Islet of Langerhans (tissue), 1 donor: Measurements from ENCODE around the gene SOS1.
A peak's percentile ranks its signal among the peaks of the same experiment; 100 is the strongest.
"Not testable (repeated sequence)": the region's sequence is repeated elsewhere in the genome, so short reads cannot be mapped to it uniquely, and the experiment has no call there.

Source experiments
- FAIRE-seq: peaks from one replicate; lab custom pipeline; 2011; peaks lifted over from hg19 to GRCh38; lab: Jason Lieb, UNC

Gene SOS1

DNA sequence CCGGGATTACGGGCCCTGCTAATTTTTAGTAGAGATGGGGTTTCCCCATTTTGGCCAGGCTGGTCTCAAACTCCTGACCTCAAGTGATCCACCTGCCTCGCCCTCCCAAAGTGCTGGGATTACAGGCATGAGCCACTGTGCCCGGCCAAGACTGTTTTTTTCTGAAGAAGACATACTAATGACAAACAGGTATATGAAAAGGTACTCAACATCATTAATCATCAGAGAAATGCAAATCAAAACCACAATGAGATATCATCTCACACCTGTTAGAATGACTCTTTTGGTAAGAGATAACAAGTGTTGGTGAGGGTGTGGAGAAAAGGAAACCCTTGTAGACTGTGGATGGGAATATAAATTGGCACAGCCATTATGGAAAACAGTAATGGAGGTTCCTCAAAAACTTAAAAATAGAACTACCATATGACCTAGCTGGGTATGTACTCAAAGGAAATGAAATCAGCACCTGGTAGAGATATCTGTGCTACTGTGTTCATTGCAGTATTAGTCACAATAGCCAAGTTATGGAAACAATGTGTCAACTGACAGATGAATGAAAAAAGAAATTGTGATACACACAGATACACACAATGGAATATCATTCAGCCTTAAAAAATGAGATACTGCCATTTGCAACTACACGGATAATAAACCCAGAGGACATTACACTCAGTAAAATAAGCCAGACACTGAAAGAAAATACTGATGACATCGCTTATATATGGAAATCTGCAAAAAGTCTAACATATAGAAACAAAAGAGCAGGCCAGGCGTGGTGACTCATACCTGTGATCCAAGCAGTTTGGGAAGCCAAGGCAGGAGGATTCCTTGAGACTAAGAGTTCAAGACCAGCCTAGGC, 20.8 kb downstream of the SOS1 start:
- no peak for FAIRE-seq

DNA sequence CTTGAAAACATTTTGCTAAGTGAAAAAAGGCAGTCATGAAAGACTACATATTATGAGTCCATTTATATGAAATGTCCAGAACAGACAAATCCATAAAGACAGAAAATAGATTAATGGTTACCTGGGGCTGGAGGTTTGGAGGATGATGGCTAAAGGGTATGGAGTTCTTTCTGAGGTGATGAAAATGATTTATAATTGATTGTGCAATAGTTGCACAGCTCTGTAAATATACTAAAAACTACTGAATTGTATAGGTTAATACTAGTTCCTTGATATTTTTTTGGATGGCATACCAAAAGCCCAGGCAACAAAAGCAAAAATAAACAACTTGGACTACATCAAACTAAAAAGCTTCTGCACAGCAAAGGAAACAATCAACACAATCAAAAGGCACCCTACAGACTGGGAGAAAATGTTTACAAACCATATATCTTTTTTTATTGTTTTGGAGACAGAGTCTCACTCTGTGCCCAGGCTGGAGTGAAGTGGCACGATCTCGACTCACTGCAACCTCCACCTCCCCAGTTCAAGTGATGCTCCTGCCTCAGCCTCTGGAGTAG, 21.5 kb downstream of the SOS1 start:
- FAIRE-seq: no peak

DNA sequence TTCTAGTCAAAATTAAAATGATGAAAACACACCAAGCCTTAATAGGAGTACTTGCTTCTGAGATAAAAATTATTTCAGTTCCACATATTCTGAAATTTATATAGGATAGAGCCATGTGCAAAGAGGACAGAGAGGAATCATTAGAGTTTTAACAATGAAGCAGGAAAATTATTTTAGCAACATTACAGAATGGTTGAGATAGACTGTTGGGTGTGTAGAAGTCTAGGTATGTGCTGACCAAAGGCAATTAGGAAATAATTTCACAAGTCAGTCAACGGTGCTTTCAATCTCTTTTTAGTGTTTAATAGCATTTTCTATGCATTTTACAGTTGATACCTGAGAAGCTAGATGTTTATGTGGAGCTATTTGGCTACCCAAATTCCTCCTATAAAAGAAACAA, 25.2 kb downstream of the SOS1 start:
- FAIRE-seq: no peak

DNA sequence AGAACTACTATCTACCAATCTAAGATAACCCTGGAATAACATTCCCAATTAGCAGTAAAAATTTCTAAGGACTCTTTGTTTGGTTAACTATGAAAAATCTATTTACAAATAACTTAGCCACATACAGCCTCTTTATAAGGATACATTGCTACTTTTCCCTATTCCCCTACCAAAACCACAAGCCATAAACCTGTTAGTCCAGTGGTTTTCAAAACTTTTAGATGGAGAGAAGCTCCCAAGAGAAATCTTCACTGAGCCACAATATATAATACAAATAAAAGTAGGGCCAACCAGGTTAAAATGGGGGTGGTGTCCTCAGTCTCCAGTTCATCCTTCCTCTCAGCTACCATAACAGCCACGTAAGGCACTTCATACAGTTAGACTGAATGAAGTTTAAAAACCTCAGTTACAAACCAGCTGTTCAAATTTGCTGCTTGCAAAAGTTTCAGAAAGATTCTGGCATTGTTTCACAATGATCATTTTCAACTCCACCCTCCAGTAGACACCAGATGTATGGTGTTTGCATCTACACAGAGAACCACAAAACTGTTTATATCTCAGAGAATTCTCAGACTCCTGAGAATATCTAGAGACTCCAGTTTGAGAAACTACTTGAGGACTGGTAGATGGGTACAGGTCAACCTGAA, 26.0 kb downstream of the SOS1 start:
- FAIRE-seq: no peak

DNA sequence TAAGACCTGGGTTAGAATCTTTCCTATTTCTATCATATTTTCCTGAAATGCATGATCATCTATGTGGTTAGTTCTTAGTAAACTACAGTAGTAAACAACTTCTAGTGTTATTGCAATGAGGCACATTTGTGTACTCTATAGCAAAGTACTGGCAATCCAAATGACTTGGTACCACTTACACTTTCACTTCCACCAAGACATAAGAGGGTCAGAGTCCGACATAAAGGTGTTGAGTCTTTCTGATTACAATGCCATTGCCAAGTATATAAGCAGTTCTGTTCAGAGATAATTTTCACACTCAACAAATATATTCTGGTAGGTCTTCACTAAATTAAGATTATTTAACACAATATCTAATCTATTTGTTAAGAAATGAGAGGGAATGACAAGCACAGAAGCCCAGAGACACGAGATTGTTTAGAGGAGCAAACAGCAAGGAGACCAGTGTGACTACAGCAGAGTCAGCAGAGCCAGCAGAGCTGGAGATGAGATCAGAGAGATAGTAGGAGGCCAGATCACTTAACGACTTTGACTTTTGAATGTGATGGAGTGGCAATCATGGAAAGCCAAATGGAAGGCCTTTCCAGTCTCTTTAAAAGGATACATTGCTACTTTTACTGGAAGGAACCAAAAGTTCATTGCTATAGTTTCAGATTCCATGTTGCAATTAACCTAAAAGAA, 27.5 kb downstream of the SOS1 start:
- FAIRE-seq: no peak

DNA sequence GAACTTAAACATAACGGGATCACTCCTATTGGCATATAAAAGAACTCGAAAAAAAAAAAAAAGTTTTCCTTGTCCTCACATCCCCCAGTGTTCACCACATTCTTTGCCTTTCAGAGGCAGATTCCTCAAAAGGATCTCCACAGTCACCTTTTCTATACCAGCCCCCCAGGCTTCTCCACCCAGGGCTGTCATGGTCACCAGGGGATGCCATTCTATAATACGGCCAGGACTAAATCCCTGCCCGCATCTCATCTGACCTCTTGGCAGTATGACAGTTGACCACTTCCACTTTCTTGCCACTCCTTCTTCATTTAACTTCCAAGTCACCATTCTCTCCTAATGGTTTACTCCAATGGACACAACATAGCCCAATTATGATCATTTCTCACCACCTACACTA, 29.3 kb downstream of the SOS1 start:
- FAIRE-seq: no peak

DNA sequence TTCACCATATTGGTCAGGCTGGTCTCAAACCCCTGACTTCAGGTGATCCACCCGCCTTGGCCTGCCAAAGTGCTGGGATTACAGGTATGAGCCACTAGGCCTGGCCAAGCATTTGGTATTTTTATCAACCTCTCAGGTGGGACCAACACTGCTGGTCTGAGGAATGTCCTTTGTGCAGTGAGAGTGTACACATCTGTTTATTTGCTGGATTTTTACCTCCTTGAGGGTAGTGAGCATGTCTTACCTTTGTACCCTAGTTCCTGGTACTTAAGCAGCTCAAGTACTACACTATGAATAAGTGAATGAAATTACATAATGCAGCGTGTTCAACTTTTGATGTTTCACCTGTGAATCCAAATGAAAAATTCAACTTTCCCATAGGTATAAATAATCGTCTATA, 29.8 kb downstream of the SOS1 start:
- FAIRE-seq: no peak

DNA sequence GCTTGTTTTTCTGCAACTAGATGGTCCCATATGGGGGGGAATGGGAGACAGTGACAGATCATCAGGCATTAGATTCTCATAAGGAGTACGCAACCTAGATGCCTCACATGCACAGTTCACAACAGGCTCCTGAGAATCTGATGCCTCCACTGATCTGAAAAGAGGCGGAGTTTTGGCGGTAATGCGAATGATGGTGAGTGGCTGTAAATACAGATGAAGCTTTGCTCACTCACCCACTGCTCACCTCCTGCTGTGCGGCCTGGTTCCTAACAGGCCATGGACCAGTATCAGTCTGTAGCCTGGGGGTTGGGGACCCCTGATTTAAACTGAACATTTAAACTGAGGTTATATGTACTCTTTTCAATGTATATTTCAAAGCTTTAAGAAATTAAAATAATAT, 40.7 kb downstream of the SOS1 start:
- FAIRE-seq: no peak

DNA sequence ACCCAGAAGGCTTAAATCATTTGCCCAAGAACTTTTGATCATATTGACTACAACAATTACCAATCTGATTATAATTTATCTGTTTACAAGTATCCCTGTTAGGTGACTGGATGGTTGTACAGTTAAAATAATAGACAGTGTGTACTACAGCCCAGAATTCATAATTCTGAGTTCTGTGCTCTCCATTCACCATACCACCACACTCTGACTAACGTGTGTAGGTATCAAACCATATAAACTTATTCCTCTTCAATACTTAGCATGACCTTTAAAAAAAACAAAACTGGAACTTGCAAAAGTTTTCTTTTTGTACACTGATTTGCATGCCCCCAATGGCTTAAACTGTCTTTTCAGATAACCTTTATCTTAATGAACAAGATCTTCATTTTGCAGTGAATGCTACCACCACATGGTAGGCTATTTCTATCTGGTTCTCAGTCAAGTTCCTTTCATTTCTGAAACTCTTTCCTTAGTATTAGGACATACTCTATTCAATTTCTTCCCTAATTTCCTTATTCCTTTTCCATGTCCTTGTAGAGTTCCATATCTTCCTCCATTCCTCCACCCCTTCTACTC, 50.9 kb downstream of the SOS1 start:
- no peak for FAIRE-seq

DNA sequence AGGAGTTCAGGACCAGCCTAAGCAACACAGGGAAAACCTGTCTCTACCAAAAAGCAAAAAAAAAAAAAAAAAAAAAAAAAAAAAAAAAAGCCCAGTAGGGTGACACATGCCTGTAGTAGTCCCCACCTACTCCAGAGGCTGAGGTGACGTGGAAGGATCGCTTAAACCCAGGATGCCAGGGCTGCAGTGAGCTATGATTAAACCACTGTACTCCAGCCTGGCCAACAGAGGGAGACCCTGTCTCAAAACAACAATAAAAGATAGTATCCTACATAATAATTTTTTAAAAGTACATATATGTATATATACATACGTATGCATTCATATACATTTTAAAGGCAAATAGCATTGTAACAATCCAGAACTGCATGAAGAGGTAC, 51.7 kb downstream of the SOS1 start:
- FAIRE-seq: no peak

DNA sequence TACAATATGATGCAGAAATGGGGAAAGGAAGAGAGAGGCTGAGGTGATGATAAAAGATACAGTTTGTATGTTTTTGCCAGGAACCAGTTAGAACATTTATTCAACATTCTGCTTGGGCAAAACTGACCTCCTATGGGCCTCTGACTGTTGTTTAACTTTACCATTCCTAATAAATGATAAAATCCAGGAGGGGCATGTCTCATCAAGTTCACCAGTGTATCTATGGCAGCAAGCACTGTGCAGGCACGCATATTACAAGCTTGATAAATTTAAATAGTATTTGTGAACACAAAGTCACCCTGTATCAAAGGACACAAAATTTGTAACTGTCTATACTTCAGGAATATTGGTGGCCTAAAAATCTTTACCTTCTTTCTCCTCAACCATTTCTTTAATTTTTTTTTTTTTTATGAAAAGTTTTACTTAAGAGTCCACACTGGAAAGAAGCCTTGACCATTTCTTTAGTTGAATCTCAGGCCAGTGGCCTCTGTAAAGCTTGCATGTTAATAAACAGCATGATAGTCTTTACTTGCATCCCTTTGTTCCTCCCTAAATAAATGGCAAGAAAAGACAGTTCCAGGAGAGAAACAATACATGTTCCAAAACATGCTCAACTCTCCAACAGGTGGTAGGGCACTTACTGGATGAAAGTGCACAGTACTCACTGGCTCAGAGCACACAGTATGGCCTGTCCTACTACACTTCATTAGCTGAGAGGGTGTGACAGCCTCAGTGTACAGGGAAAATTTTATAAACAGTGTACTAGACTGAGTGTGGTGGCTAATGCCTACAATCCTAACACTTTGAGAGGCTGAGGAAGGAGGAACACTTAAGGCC, 52.3 kb downstream of the SOS1 start:
- no peak for FAIRE-seq

DNA sequence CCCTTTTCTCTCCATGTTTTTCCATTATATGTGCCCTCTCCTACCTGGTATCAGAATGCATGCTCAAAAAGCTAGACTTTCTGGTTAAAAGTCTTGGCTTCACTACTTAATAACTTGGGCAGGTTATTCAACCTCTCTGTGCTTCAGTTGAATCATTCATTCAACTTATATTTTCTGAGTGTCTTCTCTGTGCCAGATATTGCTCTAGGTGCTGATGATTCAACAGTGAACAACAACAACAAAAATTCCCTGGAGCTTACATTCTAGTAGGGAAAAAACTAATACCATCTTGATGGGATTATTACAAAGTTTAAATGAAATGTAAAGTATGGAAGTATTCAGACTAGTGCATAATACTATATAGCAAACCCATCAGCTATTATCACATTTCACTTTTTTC, 55.2 kb downstream of the SOS1 start:
- no peak for FAIRE-seq

DNA sequence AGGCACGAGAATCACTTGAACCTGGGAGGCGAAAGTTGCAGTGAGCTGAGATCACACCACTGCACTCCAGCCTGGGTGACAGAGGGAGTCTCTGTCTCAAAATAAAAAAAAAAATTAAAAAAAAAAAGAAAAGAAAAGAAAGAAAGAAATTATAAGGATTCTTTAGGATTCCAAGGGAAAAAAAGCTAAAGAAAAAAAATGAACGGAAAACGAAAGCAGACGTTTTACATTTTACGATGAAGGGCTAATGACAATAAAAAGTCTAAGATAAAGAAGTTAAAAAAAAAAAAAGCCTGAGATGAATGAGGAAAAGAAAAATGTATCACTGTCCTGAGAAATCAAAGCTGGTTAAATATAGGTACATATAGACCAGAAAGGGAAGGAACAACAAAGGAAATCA, 58.5 kb downstream of the SOS1 start:
- FAIRE-seq: no peak

DNA sequence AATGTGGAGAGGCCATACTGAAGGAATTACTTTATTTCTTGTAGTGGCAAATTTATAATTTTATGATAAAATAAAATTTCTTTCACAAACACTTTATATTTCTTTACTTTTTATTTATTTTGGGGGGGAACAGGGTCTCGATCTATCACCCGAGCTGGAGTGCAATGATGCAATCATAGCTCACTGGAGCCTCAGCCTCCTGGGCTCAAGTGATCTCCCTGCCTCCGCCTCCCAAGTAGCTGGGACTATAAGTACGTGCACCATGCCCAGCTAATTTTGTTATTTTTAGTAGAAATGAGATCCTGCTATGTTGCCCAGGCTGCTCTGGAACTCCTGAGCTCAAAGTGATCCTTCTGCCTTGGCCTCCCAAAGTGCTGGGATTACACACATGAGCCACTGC, 59.6 kb downstream of the SOS1 start:
- no peak for FAIRE-seq

DNA sequence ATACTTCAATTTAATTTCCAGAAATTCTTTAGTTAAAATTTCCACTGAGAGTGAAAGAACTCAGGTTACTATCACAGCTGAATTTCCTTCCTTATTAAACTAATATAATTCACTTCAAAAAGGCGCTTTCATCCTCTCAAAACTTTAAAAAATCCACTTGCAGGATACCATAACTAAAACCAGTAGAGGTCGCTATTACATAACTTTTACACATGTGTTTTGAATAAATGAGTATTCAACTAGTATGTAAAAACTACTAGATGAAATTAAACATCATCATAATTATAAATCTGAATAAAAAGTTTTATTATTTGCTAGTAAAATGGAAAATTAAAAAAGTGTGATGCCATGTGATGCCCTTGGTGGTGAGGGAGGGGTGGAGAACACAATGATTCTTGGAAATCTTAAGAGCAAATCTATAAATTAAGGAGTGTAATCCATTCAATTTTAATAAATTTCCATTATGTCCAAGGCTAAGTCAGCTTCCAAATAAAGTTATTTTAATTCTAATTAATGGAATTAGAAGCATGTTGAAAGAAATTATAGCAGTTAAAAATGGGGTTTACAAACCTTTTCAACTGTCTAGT, 61.4 kb downstream of the SOS1 start:
- FAIRE-seq: peak; percentile 99

DNA sequence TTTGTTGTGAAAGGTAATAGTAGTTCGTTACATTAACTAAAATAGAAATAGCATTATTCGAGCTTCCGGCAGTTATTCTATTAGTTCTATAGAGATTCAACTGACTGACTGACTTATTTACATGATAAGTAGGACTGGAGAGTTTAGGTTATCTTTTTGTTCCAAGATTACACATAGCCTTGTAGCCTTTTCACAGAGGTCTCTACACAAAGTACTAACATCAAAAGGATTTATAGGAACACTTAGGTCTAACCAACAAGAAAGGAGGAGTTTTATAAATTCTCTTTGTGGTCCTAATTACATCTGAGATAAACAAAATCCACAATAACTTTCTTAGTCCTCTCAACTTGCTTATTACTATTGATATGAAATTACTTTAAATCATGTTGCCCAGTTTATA, 62.8 kb downstream of the SOS1 start:
- no peak for FAIRE-seq

DNA sequence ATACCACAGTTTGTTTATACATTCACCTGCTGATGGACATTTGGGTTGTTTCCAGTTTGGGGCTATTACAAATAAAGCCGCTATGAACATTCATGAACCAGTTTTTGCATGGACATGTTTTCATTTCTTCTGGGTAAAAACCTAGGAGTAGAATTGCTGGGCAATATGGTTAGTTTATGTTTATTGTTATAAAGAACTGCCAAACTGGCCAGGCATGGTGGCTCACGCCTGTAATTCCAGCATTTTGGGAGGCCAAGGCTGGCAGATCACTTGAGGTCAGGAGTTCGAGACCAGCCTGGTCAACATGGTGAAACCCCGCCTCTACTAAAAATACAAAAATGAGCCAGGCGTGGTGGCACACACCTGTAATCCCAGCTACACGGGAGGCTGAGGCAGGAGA, 68.2 kb downstream of the SOS1 start:
- not testable (repeated sequence) for FAIRE-seq

DNA sequence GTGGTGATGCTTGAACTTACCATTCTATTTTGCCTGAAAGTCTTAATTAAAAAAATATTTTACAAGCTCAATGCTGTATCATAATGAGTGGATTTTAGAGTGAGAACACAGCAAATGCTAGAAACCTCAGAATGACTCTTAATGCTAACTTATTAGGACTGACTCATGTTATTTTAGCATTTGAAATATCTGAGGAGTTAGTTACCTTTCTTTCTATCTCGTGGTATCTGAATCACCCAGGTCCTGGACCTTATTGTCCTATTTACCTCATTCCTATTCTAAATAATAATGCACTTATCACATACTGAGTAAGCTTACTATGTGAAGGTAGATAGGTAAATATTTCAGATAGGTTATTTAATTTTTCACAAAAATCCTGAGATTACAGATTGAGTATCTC, 70.7 kb downstream of the SOS1 start:
- FAIRE-seq: no peak

DNA sequence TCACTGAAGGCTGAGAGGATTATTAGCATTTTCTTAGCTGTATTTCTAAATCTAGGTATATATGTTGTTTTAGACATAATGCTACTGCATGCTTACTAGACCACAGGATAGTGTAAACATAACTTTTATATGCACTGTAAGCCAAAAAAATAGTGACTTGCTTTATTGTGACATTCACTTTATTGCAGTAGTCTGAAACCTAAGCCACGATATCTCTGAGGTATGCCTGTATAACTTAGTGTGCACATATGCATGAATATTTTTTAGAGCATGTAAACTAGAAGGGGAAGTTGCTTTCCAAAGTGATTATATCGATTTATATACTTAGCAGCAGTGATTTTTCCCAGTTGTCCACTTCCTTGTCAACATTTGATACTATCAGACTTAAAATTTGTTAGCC, 81.8 kb downstream of the SOS1 start:
- no peak for FAIRE-seq

DNA sequence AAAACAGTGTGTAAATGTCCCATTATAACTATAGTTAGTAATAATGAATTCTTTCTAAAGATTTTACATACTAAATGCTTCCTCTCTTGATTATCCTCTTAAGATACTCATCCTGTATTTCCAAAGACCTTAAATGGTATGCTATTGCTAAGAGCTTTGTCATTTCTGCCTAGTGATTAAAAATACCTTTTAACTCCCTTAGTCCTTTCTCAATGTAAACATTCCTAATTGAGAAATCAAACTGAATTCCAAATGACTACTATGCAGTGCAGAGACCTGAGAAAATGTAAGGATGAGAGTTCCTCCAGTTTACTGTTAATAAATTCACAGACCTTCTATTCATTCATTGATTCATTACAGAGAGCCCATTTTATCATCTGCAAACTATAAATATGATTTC, 86.9 kb downstream of the SOS1 start:
- no peak for FAIRE-seq

DNA sequence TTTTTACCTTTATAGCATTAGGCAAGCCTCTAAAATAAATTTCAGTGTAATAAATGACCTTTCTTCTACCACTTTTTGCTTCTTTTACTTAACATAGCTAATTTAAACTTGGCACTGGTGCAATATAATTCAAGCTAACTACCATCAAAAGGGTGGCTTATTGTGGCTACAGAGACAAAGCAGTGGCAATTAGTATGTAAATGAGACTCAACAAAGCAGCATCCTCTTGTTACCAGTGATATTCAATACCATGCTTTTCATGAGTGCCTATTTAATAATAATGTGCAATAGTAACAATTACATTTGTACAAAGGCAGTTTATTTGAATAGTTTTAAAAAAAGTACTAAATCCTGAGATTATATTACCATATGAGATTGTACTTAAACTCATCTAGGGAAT, 93.4 kb downstream of the SOS1 start:
- peak; percentile 58 for FAIRE-seq

DNA sequence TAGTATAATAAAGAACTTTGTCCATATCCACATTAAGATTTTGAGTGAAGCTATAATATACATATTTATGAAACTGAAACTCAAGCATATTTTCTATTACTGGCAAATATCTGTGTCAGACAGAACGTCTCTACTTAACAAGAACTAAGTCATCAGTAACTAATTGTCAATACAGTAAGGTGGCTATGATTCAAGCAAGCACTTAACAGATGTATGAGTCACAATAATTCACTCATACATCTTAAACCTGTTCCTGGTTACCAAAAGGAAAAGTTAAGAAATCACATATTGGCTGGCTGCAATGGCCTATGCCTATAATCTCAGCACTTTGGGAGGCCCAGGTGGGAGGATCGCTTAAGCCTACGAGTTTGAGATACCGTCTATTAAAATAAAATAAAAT, 96.0 kb downstream of the SOS1 start:
- FAIRE-seq: peak; percentile 94
